CD4-positive, alpha-beta T cell (primary cell): ENCODE results near the gene PRICKLE4. TPM values are rescaled to one million over a fixed set of nuclear protein-coding genes. Genes with fewer than 3 reads are reported as not detected.

Experiments used
- ATAC-seq: fragments of 200-7000 bp; cut with Tn5 transposase; one replicate; pipeline ENCODE4 v1.10.0; 2022; ENCODE audit warnings: mild to moderate bottlenecking; ENCODE audit not compliant: poor library complexity
- CTCF ChIA-PET: fragments of 350-600 bp; sonication (Branson Sonifier 250); formaldehyde crosslinking; loops from one replicate; lab custom pipeline; 2021; ENCODE audit warnings: antibody characterized with exemption, inconsistent platforms; lab: Charles Lee
- POLR2A ChIA-PET: fragments of 350-600 bp; sonication (Branson Sonifier 250); formaldehyde crosslinking; loops from one replicate; lab custom pipeline; 2021; ENCODE audit warnings: antibody characterized with exemption, inconsistent platforms; lab: Charles Lee
- DNase-seq, 14 experiments: peaks; one replicate each; pipeline ENCODE4 v3.0.0-alpha.2; 2013 to 2020; ENCODE audit warnings: mixed read lengths in 2 of 14
- H3K27ac ChIP-seq, 2 donors: one replicate each; pipeline versions ENCODE4 v1.5.1 to v1.7.0; 2013; ENCODE audit warnings: low read length in 2 of 2, low read depth in 1 of 2, mild to moderate bottlenecking in 1 of 2
- H3K27me3 ChIP-seq, 2 experiments: 1 replicate in 1 of 2; 2 replicates in 1 of 2; pipeline versions ENCODE4 v1.6.1 to v1.7.0; 2013; ENCODE audit warnings: low read length in 2 of 2, control low read depth in 1 of 2, mild to moderate bottlenecking in 1 of 2, moderate library complexity in 1 of 2; ENCODE audit not compliant: insufficient read depth in 2 of 2, control insufficient read depth in 1 of 2
- H3K36me3 ChIP-seq: one replicate; pipeline ENCODE4 v1.6.1; 2013; ENCODE audit warnings: low read length, control low read depth; ENCODE audit not compliant: insufficient read depth
- H3K4me1 ChIP-seq: one replicate; pipeline ENCODE4 v1.6.1; 2013; ENCODE audit warnings: low read length, control low read depth; ENCODE audit not compliant: insufficient read depth
- H3K4me3 ChIP-seq: one replicate; pipeline ENCODE4 v1.5.1; 2013; ENCODE audit warnings: mild to moderate bottlenecking, low read length, moderate library complexity
- H3K9me3 ChIP-seq, 2 experiments: 1 replicate in 1 of 2; 2 replicates in 1 of 2; pipeline versions ENCODE4 v1.6.1 to v1.7.0; 2013; ENCODE audit warnings: low read length in 2 of 2, mild to moderate bottlenecking in 2 of 2, control low read depth in 1 of 2, moderate library complexity in 1 of 2; ENCODE audit not compliant: control insufficient read depth in 1 of 2, insufficient read depth in 1 of 2
- H3K27ac Mint-ChIP-seq: one replicate; pipeline ENCODE4 v1.8.0; 2020; ENCODE audit warnings: mixed read lengths
- H3K27me3 Mint-ChIP-seq: one replicate; pipeline ENCODE4 v1.8.0; 2021; ENCODE audit warnings: mixed read lengths
- H3K36me3 Mint-ChIP-seq: one replicate; pipeline ENCODE4 v1.8.0; 2021; ENCODE audit warnings: low read depth, mixed read lengths
- H3K4me1 Mint-ChIP-seq: one replicate; pipeline ENCODE4 v1.8.0; 2021; ENCODE audit warnings: low read depth, mixed read lengths
- H3K4me3 Mint-ChIP-seq: one replicate; pipeline ENCODE4 v1.8.0; 2020; ENCODE audit warnings: mild to moderate bottlenecking, mixed read lengths
- H3K9me3 Mint-ChIP-seq: one replicate; pipeline ENCODE4 v1.8.0; 2020; ENCODE audit warnings: mixed read lengths
- CTCF ChIP-seq: fragments of 200-600 bp; IDR thresholded peaks from one replicate; pipeline ENCODE4 v1.8.0; 2022; ENCODE audit warnings: antibody characterized with exemption, mild to moderate bottlenecking
- intact Hi-C, 2 experiments: fragments of 100-400 bp; cut with DNase I in 1 of 2; cut with micrococcal nuclease in 1 of 2; formaldehyde crosslinking; loops; one replicate each; pipeline versions ENCODE4 v1.15.1 to v1.9.0; 2023 to 2025; cut with DNase I, micrococcal nuclease
- total RNA-seq, 174 experiments: library from RNA in 2 of 174; stranded (reverse) in 2 of 174; gene quantifications; one replicate each; pipeline ENCODE4 v1.2.3 and lab custom pipeline; 2021 to 2026

Gene PRICKLE4
- total RNA-seq, 2 experiments from 2014 or later: not detected

GRCh38 chr6:41777551-41778285 lies 2.9 kb upstream of the PRICKLE4 start:
- no peak for TF ChIP-seq CTCF
- Mint-ChIP-seq H3K27ac (no peak overlapping the region), H3K36me3 (peaks cover 25% of the 10 kb centered on the region), H3K27me3 (peaks cover 11% of the 10 kb centered on the region), H3K4me3 (peak overlapping the region; percentile 30), H3K4me1 (peaks cover 25% of the 10 kb centered on the region), H3K9me3 (no peaks in the 10 kb centered on the region)
- Histone ChIP-seq H3K4me3 (no peak overlapping the region), H3K9me3 (peaks cover 0 to 3% of the 10 kb centered on the region in 2 experiments), H3K27ac (no peak overlapping the region), H3K4me1 (peaks cover 24% of the 10 kb centered on the region), H3K27me3 (peaks cover 7 to 8% of the 10 kb centered on the region in 2 experiments), H3K36me3 (peaks cover 33% of the 10 kb centered on the region)
- ChIA-PET CTCF (interaction anchor here (1.6 to 2.6 kb wide), 2 partner anchors 9 to 10 kb away, joined by 12 to 13 read pairs; partner anchors contain the start of gene TOMM6), POLR2A (no interaction called here)
- DNase-seq: no peak
- ATAC-seq: no peak
- intact Hi-C loops: loop anchor here (1.0 to 5.0 kb wide), 4 partner anchors 41 to 1910 kb away; partner anchors contain the start of gene MRPS18A (in 1 of the 2)

DNA sequence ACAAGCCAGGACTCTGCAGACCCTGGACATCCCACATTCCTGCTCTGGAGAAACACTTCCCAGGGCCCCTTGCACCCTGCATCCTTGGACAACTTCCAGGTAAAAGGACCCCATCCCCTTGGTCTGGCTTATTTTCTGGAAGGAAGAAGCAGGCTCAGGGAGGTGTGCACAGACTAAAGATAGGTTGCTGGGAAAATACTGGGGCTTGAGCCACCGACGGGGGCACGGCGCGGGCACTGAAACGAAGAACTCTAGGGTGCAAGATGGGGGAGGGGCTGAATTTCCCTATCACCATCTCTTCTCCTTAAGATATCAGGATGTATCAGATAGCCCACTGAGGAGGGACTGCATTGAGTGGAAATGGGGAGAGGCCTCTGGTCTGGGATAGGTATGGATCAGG lies 1.7 kb upstream of the PRICKLE4 start:
- peaks cover 27% of the 10 kb centered on the region for H3K36me3 ChIP-seq
- peak overlapping the region; percentile 56 for H3K4me3 ChIP-seq
- no peak overlapping the region for H3K27ac ChIP-seq
- peaks cover 24% of the 10 kb centered on the region for H3K4me1 ChIP-seq
- DNase-seq (no peak), ATAC-seq (no peak)
- H3K27ac Mint-ChIP-seq: peak overlapping the region; percentile 51
- ChIA-PET POLR2A (no interaction called here), CTCF (interaction anchor here (1.6 kb wide), 1 partner anchor 8 kb away, joined by 12 read pairs; the partner anchor contains the start of gene TOMM6)
- H3K36me3 Mint-ChIP-seq: peaks cover 25% of the 10 kb centered on the region
- no peaks in the 10 kb centered on the region for H3K9me3 Mint-ChIP-seq
- intact Hi-C loops: loop anchor here in 1 of 2 experiments (2.0 to 5.0 kb wide), 2 partner anchors 326 to 1908 kb away; partner anchors contain the start of gene MRPS18A
- peaks cover 11% of the 10 kb centered on the region for H3K27me3 Mint-ChIP-seq
- peaks cover 25% of the 10 kb centered on the region for H3K4me1 Mint-ChIP-seq
- H3K27me3 ChIP-seq: peaks cover 7 to 8% of the 10 kb centered on the region in 2 experiments
- TF ChIP-seq CTCF: no peak
- H3K9me3 ChIP-seq: peaks cover 0 to 3% of the 10 kb centered on the region in 2 experiments
- H3K4me3 Mint-ChIP-seq: peak overlapping the region; percentile 91

GRCh38 chr6:41779336-41779735 lies 1.2 kb upstream of the PRICKLE4 start:
- Mint-ChIP-seq H3K9me3 (no peaks in the 10 kb centered on the region), H3K4me3 (peak overlapping the region; percentile 91), H3K4me1 (peaks cover 25% of the 10 kb centered on the region), H3K27ac (peak overlapping the region; percentile 51), H3K27me3 (peaks cover 11% of the 10 kb centered on the region), H3K36me3 (peaks cover 21% of the 10 kb centered on the region)
- POLR2A ChIA-PET: no interaction called here
- TF ChIP-seq CTCF: no peak
- H3K9me3 ChIP-seq: peaks cover 0 to 3% of the 10 kb centered on the region in 2 experiments
- intact Hi-C loops: loop anchor here in 1 of 2 experiments (2.0 to 5.0 kb wide), 2 partner anchors 325 to 1908 kb away; partner anchors contain the start of gene MRPS18A
- H3K27me3 ChIP-seq: peaks cover 7 to 8% of the 10 kb centered on the region in 2 experiments
- H3K4me1 ChIP-seq: peaks cover 24% of the 10 kb centered on the region
- H3K36me3 ChIP-seq: peaks cover 23% of the 10 kb centered on the region
- CTCF ChIA-PET: interaction anchor here (0.6 to 1.6 kb wide), 7 partner anchors 8 to 785 kb away, joined by 3 to 12 read pairs (median 3); partner anchors contain the start of genes BYSL, MED20, TOMM6 and UBR2
- peak overlapping the region; percentile 56 for H3K4me3 ChIP-seq
- no peak for ATAC-seq
- DNase-seq: peak in 1 of 14 experiments; percentile 9
- H3K27ac ChIP-seq: no peak overlapping the region
